Caco-2 (cell line): Measurements from ENCODE around the gene CPN2. TPM values are rescaled to one million over a fixed set of nuclear protein-coding genes. Genes with fewer than 3 reads are reported as not detected.

ENCODE experiments used
- BruUV-seq: library from RNA; stranded (reverse); fragments of 400-500 nt; replicated peaks from 2 replicates; lab custom pipeline; 2021; lab: Mats Ljungman, UMichigan
- CTCF ChIA-PET: fragments of 300-600 bp; sonication (Branson Sonifier 250); formaldehyde crosslinking; loops from one replicate; lab custom pipeline; 2022; ENCODE audit warnings: antibody characterized with exemption; lab: Charles Lee
- POLR2A ChIA-PET: fragments of 300-600 bp; sonication (Branson Sonifier 250); formaldehyde crosslinking; loops from one replicate; lab custom pipeline; 2022; ENCODE audit warnings: antibody characterized with exemption; lab: Charles Lee
- DNase-seq, 2 experiments: peaks; one replicate each; pipeline versions ENCODE4 v3.0.0 to v3.0.0-alpha.2; 2020 to 2022
- H3K27me3 ChIP-seq: replicated peaks from 2 replicates; pipeline ENCODE4 v1.6.0; 2011; ENCODE audit warnings: low read length; ENCODE audit not compliant: control insufficient read depth, insufficient read depth
- H3K36me3 ChIP-seq: 2 replicates; pipeline ENCODE4 v1.5.1; 2011; ENCODE audit warnings: low read length; ENCODE audit not compliant: control insufficient read depth, insufficient read depth
- H3K4me1 ChIP-seq: fragments of 250-450 bp; sonication (Bioruptor Pico); 2 replicates; pipeline ENCODE4 v1.5.1; 2020; ENCODE audit warnings: mild to moderate bottlenecking
- H3K4me3 ChIP-seq: 2 replicates; pipeline ENCODE4 v1.5.1; 2011; ENCODE audit warnings: low read depth, mild to moderate bottlenecking, control low read depth, low read length
- H3K9me3 ChIP-seq: fragments of 250-450 bp; sonication (Bioruptor Pico); 2 replicates; pipeline ENCODE4 v1.5.1; 2020; ENCODE audit warnings: mild to moderate bottlenecking, moderate library complexity
- H3K27ac Mint-ChIP-seq: one replicate; pipeline ENCODE4 v1.8.0; 2022; ENCODE audit warnings: mixed read lengths; ENCODE audit not compliant: unreplicated experiment
- H3K27me3 Mint-ChIP-seq: one replicate; pipeline ENCODE4 v1.8.0; 2022; ENCODE audit warnings: mixed read lengths; ENCODE audit not compliant: insufficient read depth, unreplicated experiment
- H3K36me3 Mint-ChIP-seq: one replicate; pipeline ENCODE4 v1.8.0; 2022; ENCODE audit warnings: mild to moderate bottlenecking, mixed read lengths; ENCODE audit not compliant: insufficient read depth, unreplicated experiment
- H3K4me1 Mint-ChIP-seq: one replicate; pipeline ENCODE4 v1.8.0; 2022; ENCODE audit warnings: low read depth, mixed read lengths; ENCODE audit not compliant: unreplicated experiment
- H3K4me3 Mint-ChIP-seq: one replicate; pipeline ENCODE4 v1.8.0; 2022; ENCODE audit warnings: mild to moderate bottlenecking, moderate library complexity, mixed read lengths; ENCODE audit not compliant: unreplicated experiment
- H3K9me3 Mint-ChIP-seq: one replicate; pipeline ENCODE4 v1.8.0; 2022; ENCODE audit warnings: mixed read lengths; ENCODE audit not compliant: unreplicated experiment
- CTCF ChIP-seq, 2 experiments: fragments of 200-600 bp in 1 of 2; IDR thresholded peaks; 1 replicate in 1 of 2; 2 replicates in 1 of 2; pipeline versions ENCODE4 v1.5.1 to v1.8.0; 2011 to 2022; ENCODE audit warnings: antibody characterized with exemption in 1 of 2, control low read depth in 1 of 2, inconsistent platforms in 1 of 2, low read depth in 1 of 2, low read length in 1 of 2, mild to moderate bottlenecking in 1 of 2, moderate library complexity in 1 of 2; ENCODE audit not compliant: insufficient read depth in 1 of 2, severe bottlenecking in 1 of 2, unreplicated experiment in 1 of 2
- intact Hi-C: fragments of 100-400 bp; cut with micrococcal nuclease; formaldehyde crosslinking; loops from one replicate; pipeline ENCODE4 v1.10.0; 2022; ENCODE audit not compliant: unreplicated experiment
- total RNA-seq: library from RNA; stranded (reverse); gene quantifications from 2 replicates; pipeline ENCODE4 v1.2.3, GENCODE V29; 2022

The CPN2 gene
- total RNA-seq, 1 experiment from 2014 or later, result not detected

- H3K36me3 Mint-ChIP-seq, result peaks cover 28% of the 10 kb centered on the region
- no peaks in the 10 kb centered on the region for H3K36me3 ChIP-seq
- H3K4me1 ChIP-seq, result peaks cover 55% of the 10 kb centered on the region
- no peak for TF ChIP-seq CTCF (IDR thresholded peaks at IDR 0.05; ENCODE audit: insufficient read depth in 1 of 2, low read depth in 1 of 2, low read length in 1 of 2, severe bottlenecking in 1 of 2, unreplicated experiment in 1 of 2)
- peaks cover 20% of the 10 kb centered on the region for H3K9me3 ChIP-seq
- CTCF ChIA-PET, result interaction anchor here (0.8 kb wide), 1 partner anchor 184 kb away, joined by 3 read pairs; no protein-coding TSS in a partner anchor
- H3K4me3 Mint-ChIP-seq, result no peak overlapping the region
- no peak overlapping the region for H3K4me3 ChIP-seq
- H3K27me3 ChIP-seq, result no peaks in the 10 kb centered on the region
- H3K4me1 Mint-ChIP-seq, result peaks cover 54% of the 10 kb centered on the region
- intact Hi-C loops, result no loop called here
- H3K27me3 Mint-ChIP-seq, result no peaks in the 10 kb centered on the region
- no peak for DNase-seq
- POLR2A ChIA-PET, result no interaction called here
- no TSS peak for BruUV-seq
- H3K9me3 Mint-ChIP-seq, result peaks cover 14% of the 10 kb centered on the region
- no peak overlapping the region for H3K27ac Mint-ChIP-seq
Observed at GRCh38 chr3:194318511-194319161, 32.5 kb downstream of the CPN2 start.

- Histone ChIP-seq H3K27me3 (no peaks in the 10 kb centered on the region), H3K4me1 (peaks cover 57% of the 10 kb centered on the region), H3K4me3 (no peak overlapping the region), H3K36me3 (no peaks in the 10 kb centered on the region), H3K9me3 (peaks cover 20% of the 10 kb centered on the region)
- intact Hi-C loops, result no loop called here
- ChIA-PET POLR2A (interaction anchor here (0.6 kb wide), 1 partner anchor 175 kb away, joined by 5 read pairs; no protein-coding TSS in a partner anchor), CTCF (interaction anchor here (0.6 kb wide), 1 partner anchor 161 kb away, joined by 4 read pairs; no protein-coding TSS in a partner anchor)
- no peak for TF ChIP-seq CTCF (IDR thresholded peaks at IDR 0.05; ENCODE audit: insufficient read depth in 1 of 2, low read depth in 1 of 2, low read length in 1 of 2, severe bottlenecking in 1 of 2, unreplicated experiment in 1 of 2)
- H3K27ac Mint-ChIP-seq, result no peak overlapping the region
- H3K4me1 Mint-ChIP-seq, result peaks cover 55% of the 10 kb centered on the region
- no peaks in the 10 kb centered on the region for H3K27me3 Mint-ChIP-seq
- H3K36me3 Mint-ChIP-seq, result peaks cover 23% of the 10 kb centered on the region
- no peak overlapping the region for H3K4me3 Mint-ChIP-seq
- H3K9me3 Mint-ChIP-seq, result peaks cover 14% of the 10 kb centered on the region
- BruUV-seq, result no TSS peak
- no peak for DNase-seq
Observed at GRCh38 chr3:194316918-194317317, 34.2 kb downstream of the CPN2 start.

- ChIA-PET CTCF (interaction anchor here (0.5 to 1.6 kb wide), 31 partner anchors 11 to 650 kb away, joined by 3 to 47 read pairs (median 4); partner anchors contain the start of gene HES1), POLR2A (interaction anchor here (1.0 to 1.4 kb wide), 3 partner anchors 175 to 185 kb away, joined by 3 to 7 read pairs (median 5); no protein-coding TSS in a partner anchor)
- Histone ChIP-seq H3K36me3 (no peaks in the 10 kb centered on the region), H3K27me3 (no peaks in the 10 kb centered on the region), H3K4me3 (no peak overlapping the region), H3K9me3 (peaks cover 20% of the 10 kb centered on the region), H3K4me1 (peaks cover 48% of the 10 kb centered on the region)
- no peak overlapping the region for H3K4me3 Mint-ChIP-seq
- no peak for TF ChIP-seq CTCF (IDR thresholded peaks at IDR 0.05; ENCODE audit: insufficient read depth in 1 of 2, low read depth in 1 of 2, low read length in 1 of 2, severe bottlenecking in 1 of 2, unreplicated experiment in 1 of 2)
- BruUV-seq, result no TSS peak
- H3K27ac Mint-ChIP-seq, result no peak overlapping the region
- peaks cover 55% of the 10 kb centered on the region for H3K4me1 Mint-ChIP-seq
- intact Hi-C loops, result loop anchor here (1.0 kb wide), 7 partner anchors 20 to 651 kb away; partner anchors contain the start of gene HES1
- peaks cover 14% of the 10 kb centered on the region for H3K9me3 Mint-ChIP-seq
- no peak for DNase-seq
- no peaks in the 10 kb centered on the region for H3K27me3 Mint-ChIP-seq
- peaks cover 21% of the 10 kb centered on the region for H3K36me3 Mint-ChIP-seq
Observed at GRCh38 chr3:194315965-194316361, 35.2 kb downstream of the CPN2 start.
